ENCODE results near the gene CAPN13. TPM values are rescaled to one million over a fixed set of nuclear protein-coding genes. Genes with fewer than 3 reads are reported as not detected.

Gene CAPN13, protein sequence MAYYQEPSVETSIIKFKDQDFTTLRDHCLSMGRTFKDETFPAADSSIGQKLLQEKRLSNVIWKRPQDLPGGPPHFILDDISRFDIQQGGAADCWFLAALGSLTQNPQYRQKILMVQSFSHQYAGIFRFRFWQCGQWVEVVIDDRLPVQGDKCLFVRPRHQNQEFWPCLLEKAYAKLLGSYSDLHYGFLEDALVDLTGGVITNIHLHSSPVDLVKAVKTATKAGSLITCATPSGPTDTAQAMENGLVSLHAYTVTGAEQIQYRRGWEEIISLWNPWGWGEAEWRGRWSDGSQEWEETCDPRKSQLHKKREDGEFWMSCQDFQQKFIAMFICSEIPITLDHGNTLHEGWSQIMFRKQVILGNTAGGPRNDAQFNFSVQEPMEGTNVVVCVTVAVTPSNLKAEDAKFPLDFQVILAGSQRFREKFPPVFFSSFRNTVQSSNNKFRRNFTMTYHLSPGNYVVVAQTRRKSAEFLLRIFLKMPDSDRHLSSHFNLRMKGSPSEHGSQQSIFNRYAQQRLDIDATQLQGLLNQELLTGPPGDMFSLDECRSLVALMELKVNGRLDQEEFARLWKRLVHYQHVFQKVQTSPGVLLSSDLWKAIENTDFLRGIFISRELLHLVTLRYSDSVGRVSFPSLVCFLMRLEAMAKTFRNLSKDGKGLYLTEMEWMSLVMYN
- total RNA-seq, result 10 to 100 TPM in 2 of 3 donors, not detected in 1; 33.8 to 44.6 TPM

DNA sequence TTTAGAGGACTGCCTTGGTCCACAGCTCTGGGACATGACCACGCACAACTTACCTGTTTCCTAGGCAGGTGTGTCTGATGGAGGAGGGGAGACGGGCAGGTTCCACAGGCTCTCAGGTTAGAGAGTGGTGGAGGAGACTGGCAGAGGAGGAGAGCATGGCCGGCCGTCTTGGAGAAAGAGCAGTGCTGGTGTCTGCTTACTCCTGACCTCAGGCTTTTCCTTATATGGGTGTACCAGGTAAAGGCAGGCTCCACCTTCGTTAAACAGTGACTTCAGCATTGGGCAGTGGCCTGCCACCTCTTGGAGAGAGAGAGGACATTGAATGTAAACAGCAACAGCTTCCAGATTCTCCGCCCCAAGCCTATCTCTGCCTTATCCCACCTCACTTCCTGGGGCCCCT is at the start of gene CAPN13:
CAPN13 (minus strand) TSS at position 198 of the 400 bp plus-strand sequence. CDS start 20,121 bp downstream, outside the sequence.
- TF ChIP-seq POLR2A (IDR thresholded peaks at IDR 0.05), result no peak
- TF ChIP-seq POLR2AphosphoS5 (IDR thresholded peaks at IDR 0.05), result peak in 1 of 3 donors; percentile 26
- no peaks in the 10 kb centered on the region for H3K36me3 ChIP-seq
- no peaks in the 10 kb centered on the region for H3K27me3 ChIP-seq
- intact Hi-C loops (cut with DNase I; ENCODE audit: low total_unique reads), result no loop called here
- peak; percentile 62 to 72 for DNase-seq (ENCODE audit: low spot score in 2 of 2)
- peak within 1 kb of the TSS in 1 of 2 donors; percentile 48 for H3K27ac ChIP-seq
- no peaks in the 10 kb centered on the region for H3K9me3 ChIP-seq
- no peaks in the 10 kb centered on the region for H3K4me1 ChIP-seq
- peak within 1 kb of the TSS in 1 of 3 donors; percentile 22 for H3K4me3 ChIP-seq

GRCh38 chr2:30847841-30848240 is 40.6 kb upstream of the CAPN13 start:
- no peak overlapping the region for H3K27ac ChIP-seq
- TF ChIP-seq POLR2A (IDR thresholded peaks at IDR 0.05), result no peak
- no peak for TF ChIP-seq CTCF (IDR thresholded peaks at IDR 0.05)
- no peak for TF ChIP-seq POLR2AphosphoS5 (IDR thresholded peaks at IDR 0.05)
- no peak overlapping the region for H3K4me3 ChIP-seq
- DNase-seq (ENCODE audit: low spot score in 2 of 2), result no peak
- H3K4me1 ChIP-seq, result no peaks in the 10 kb centered on the region
- intact Hi-C loops (cut with DNase I; ENCODE audit: low total_unique reads), result no loop called here
- H3K27me3 ChIP-seq, result no peaks in the 10 kb centered on the region
- peaks cover 0 to 5% of the 10 kb centered on the region in 2 donors for H3K9me3 ChIP-seq
- H3K36me3 ChIP-seq, result no peaks in the 10 kb centered on the region

GRCh38 chr2:30847329-30847728 is 40.1 kb upstream of the CAPN13 start:
- intact Hi-C loops (cut with DNase I; ENCODE audit: low total_unique reads), result no loop called here
- Histone ChIP-seq H3K36me3 (no peaks in the 10 kb centered on the region), H3K27ac (no peak overlapping the region), H3K27me3 (no peaks in the 10 kb centered on the region), H3K4me3 (no peak overlapping the region), H3K4me1 (no peaks in the 10 kb centered on the region), H3K9me3 (peaks cover 0 to 5% of the 10 kb centered on the region in 2 donors)
- DNase-seq (ENCODE audit: low spot score in 2 of 2), result no peak
- TF ChIP-seq POLR2AphosphoS5 (IDR thresholded peaks at IDR 0.05) (no peak), POLR2A (IDR thresholded peaks at IDR 0.05) (no peak), CTCF (IDR thresholded peaks at IDR 0.05) (no peak)

DNA sequence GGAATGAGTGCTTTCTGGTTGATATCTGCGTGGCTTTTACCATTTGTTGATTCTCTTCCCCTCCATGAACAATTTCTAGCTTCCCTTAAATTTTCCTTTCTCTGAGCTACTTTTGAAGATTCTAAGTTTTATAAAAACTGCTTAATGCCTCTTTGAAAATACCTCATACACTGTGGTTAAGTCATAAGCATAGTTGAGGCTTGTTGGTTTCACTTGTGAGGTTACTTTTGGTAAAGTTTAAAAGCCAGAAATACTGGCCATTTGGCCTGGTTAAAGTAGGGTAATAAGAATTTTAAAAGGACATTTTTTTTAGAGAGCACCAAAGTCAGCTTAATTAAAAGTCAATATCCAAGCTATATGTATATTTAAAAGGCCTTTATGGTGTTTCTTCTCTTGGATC is 21.3 kb upstream of the CAPN13 start:
- intact Hi-C loops (cut with DNase I; ENCODE audit: low total_unique reads), result no loop called here
- DNase-seq (ENCODE audit: low spot score in 2 of 2), result no peak
- no peak overlapping the region for H3K27ac ChIP-seq
- H3K4me1 ChIP-seq, result no peaks in the 10 kb centered on the region
- TF ChIP-seq POLR2A (IDR thresholded peaks at IDR 0.05) (no peak), CTCF (IDR thresholded peaks at IDR 0.05) (no peak)
- no peaks in the 10 kb centered on the region for H3K27me3 ChIP-seq
- H3K36me3 ChIP-seq, result no peaks in the 10 kb centered on the region
- peaks cover 0 to 4% of the 10 kb centered on the region in 2 donors for H3K9me3 ChIP-seq
- no peak overlapping the region for H3K4me3 ChIP-seq

DNA sequence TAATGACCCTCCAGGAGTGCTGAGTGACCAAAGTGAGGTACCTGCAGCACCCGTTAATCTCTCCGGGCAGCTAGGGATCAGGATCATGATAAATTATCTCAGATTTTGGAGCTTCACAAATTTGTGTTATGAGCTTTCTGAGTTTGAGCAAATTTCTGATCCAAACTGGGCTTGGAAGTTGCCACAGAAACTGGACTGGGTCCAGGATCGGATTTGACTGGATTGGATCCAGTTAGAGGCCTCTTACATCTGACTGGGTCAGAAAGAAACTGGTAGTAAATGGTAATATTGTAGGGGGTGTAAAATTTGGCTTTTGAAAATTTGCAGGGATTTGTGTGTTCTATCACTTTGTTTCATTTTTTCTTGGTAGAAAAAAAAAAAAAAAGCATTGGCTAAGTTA is 19.7 kb upstream of the CAPN13 start:
- Histone ChIP-seq H3K36me3 (no peaks in the 10 kb centered on the region), H3K9me3 (peaks cover 0 to 4% of the 10 kb centered on the region in 2 donors), H3K4me1 (no peaks in the 10 kb centered on the region), H3K27ac (no peak overlapping the region), H3K27me3 (no peaks in the 10 kb centered on the region), H3K4me3 (no peak overlapping the region)
- DNase-seq (ENCODE audit: low spot score in 2 of 2), result no peak
- TF ChIP-seq CTCF (IDR thresholded peaks at IDR 0.05) (no peak), POLR2A (IDR thresholded peaks at IDR 0.05) (no peak), POLR2AphosphoS5 (IDR thresholded peaks at IDR 0.05) (no peak)
- intact Hi-C loops (cut with DNase I; ENCODE audit: low total_unique reads), result no loop called here

Measured in breast epithelium (tissue), 4 donors.